Measurements from ENCODE around the gene EME1.

DNA sequence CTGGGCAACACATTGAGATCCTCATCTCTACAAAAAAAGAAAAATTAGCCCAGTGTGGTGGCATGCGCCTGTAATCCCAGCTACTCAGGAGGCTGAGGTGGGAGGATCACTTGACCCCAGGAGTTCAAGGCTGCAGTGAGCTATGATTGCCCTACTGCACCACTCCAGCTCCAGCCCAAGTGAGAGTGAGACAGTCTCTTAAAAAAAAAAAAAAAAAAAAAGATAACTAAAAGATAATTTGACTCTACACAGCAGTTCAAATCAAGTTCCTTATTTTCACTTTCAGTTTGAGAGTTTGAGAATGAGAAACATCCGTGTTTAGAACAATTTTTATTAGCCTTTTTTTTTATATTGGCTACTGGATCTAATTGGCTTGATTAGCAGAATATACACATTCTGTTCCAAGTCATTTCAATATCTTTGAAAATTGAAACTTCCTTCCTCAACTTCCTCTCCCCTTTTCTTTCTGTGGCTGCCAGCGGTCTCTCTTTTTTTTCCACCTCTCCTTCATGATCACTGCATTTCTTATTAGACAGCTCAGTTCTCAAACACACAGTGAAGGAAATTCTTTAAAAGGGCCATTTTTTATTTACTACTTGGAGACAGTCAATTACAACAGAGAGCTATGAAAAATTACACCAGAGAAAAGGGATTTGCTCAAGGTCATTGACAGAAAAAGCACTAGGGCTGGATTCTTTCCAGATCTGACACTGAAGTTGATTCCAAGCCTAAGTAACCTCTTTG is 48.5 kb downstream of the EME1 start:
- TF ChIP-seq RARB (CRISPR knock-in tag; IDR thresholded peaks at IDR 0.05) (no peak), ZNF70 (CRISPR knock-in tag; IDR thresholded peaks at IDR 0.05) (no peak), TOX (CRISPR knock-in tag; IDR thresholded peaks at IDR 0.05; ENCODE audit: borderline replicate concordance) (no peak), OSR1 (CRISPR knock-in tag; IDR thresholded peaks at IDR 0.05) (no peak), ZFP3 (CRISPR knock-in tag; IDR thresholded peaks at IDR 0.05) (no peak), ISL1 (CRISPR knock-in tag; IDR thresholded peaks at IDR 0.05) (no peak), TCF4 (CRISPR knock-in tag; IDR thresholded peaks at IDR 0.05; ENCODE audit: borderline replicate concordance) (no peak), ZFP30 (CRISPR knock-in tag; IDR thresholded peaks at IDR 0.05) (no peak)
- TF ChIP-seq, protein P1, sequence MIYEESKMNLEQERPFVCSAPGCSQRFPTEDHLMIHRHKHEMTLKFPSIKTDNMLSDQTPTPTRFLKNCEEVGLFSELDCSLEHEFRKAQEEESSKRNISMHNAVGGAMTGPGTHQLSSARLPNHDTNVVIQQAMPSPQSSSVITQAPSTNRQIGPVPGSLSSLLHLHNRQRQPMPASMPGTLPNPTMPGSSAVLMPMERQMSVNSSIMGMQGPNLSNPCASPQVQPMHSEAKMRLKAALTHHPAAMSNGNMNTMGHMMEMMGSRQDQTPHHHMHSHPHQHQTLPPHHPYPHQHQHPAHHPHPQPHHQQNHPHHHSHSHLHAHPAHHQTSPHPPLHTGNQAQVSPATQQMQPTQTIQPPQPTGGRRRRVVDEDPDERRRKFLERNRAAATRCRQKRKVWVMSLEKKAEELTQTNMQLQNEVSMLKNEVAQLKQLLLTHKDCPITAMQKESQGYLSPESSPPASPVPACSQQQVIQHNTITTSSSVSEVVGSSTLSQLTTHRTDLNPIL (CRISPR knock-in tag; IDR thresholded peaks at IDR 0.05; ENCODE audit: low read depth): no peak
- TF ChIP-seq, protein P2, sequence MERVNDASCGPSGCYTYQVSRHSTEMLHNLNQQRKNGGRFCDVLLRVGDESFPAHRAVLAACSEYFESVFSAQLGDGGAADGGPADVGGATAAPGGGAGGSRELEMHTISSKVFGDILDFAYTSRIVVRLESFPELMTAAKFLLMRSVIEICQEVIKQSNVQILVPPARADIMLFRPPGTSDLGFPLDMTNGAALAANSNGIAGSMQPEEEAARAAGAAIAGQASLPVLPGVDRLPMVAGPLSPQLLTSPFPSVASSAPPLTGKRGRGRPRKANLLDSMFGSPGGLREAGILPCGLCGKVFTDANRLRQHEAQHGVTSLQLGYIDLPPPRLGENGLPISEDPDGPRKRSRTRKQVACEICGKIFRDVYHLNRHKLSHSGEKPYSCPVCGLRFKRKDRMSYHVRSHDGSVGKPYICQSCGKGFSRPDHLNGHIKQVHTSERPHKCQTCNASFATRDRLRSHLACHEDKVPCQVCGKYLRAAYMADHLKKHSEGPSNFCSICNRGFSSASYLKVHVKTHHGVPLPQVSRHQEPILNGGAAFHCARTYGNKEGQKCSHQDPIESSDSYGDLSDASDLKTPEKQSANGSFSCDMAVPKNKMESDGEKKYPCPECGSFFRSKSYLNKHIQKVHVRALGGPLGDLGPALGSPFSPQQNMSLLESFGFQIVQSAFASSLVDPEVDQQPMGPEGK (CRISPR knock-in tag; IDR thresholded peaks at IDR 0.05; ENCODE audit: borderline replicate concordance): no peak
